ENCODE data around the gene HTD2. TPM values are rescaled to one million over a fixed set of nuclear protein-coding genes. Genes with fewer than 3 reads are reported as not detected.
"Not testable (repeated sequence)": the region's sequence is repeated elsewhere in the genome, so short reads cannot be mapped to it uniquely, and the experiment has no call there.

The HTD2 gene
- 8.9 TPM for polyA plus RNA-seq (2012; ENCODE audit: insufficient read depth, insufficient read length)

GRCh38 chr3:58305882-58306711 is at the start of gene HTD2, which contains the start of gene RPP14:
TSS of gene HTD2 (plus strand) at chr3:58306520. CDS start at chr3:58317614, 11,094 bp downstream.
TSS of gene RPP14 (plus strand) at chr3:58306245. CDS start at chr3:58310330, 4,085 bp downstream.
- peak within 1 kb of the TSS; percentile 97 for H3K4me3 ChIP-seq (ENCODE audit: low read length)
- DNase-seq (ENCODE audit: low read depth, low spot score) = peak; percentile 96

DNA sequence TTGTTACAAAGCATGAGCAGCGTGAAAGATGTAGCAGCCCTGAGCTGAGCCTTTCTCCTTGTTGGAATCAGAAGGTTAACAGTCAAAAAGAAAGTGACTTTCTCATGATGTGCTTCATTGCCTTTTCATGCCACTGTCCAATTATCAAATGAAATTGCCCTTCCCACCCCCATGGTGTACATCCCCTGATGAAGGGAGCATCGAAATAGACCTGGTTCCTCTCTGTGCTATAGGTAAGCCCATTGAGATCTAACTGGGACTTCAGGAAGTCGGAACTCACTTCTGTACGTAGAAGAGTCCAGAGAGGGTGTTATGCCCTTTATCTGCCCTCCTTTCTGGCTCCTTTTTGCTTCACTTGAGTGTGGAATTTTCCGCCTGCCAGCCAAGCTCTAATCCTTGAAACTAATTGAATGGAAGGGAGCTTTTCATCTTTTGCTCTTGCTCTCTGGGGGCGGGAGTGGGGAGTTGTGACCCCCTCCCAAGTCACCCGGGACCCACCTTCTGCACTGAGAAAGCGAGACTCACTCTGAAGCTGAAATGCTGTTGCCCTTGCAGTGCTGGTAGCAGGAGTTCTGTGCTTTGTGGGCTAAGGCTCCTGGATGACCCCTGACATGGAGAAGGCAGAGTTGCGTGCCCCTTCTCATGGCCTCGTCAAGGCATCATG is 47.8 kb upstream of the HTD2 start:
- no peak for DNase-seq (ENCODE audit: low read depth, low spot score)
- H3K4me3 ChIP-seq (ENCODE audit: low read length) = no peak overlapping the region

DNA sequence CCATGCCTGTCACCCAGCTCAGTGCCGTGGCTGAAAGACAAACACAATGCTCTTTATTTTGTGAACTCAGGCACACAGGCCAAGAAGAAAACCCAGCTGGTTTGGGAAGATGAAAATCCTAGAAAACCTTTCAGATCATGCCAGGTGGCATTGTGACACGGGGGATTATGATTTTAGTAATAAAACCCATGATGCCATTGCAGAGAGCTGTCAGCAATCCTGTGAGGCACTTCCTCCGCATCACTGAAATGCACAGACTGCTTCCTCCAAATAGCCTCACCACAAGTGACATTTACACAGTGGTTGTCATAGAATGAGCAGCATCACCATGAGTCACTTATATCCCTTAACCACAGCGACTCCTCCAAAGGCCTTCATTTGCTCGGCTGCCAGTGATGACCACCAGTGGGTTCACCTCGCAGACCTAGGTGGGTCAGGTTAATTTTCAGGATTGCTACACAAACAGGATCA is 46.0 kb upstream of the HTD2 start:
- DNase-seq (ENCODE audit: low read depth, low spot score) = no peak
- no peak overlapping the region for H3K4me3 ChIP-seq (ENCODE audit: low read length)

GRCh38 chr3:58260733-58261132 is 45.6 kb upstream of the HTD2 start:
- no peak for DNase-seq (ENCODE audit: low read depth, low spot score)
- no peak overlapping the region for H3K4me3 ChIP-seq (ENCODE audit: low read length)

- no peak overlapping the region for H3K4me3 ChIP-seq (ENCODE audit: low read length)
- no peak for DNase-seq (ENCODE audit: low read depth, low spot score)
These were observed 44.2 kb upstream of the HTD2 start for GRCh38 chr3:58261954-58262666.

- DNase-seq (ENCODE audit: low read depth, low spot score) = no peak
- no peak overlapping the region for H3K4me3 ChIP-seq (ENCODE audit: low read length)
These were observed 39.7 kb upstream of the HTD2 start for GRCh38 chr3:58266577-58266976.

DNA sequence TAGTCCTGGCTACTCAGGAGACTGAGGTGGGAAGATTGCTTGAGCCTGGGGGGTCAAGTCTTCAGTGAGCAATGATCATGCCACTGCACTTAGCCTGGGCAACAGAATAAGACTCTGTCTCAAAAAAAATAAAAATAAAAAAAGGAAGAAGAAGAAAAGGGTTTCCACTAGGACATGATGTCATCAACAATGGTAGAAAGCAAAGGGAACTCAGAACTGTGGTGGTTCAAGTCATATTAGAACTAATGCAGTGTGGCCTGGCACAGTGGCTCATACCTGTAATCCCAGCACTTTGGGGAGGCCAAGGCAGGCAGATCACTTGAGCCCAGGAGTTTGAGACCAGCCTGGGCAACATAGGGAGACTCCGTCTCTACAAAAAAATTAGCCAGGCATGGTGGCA is 38.8 kb upstream of the HTD2 start:
- H3K4me3 ChIP-seq (ENCODE audit: low read length); DNase-seq (ENCODE audit: low read depth, low spot score): not testable (repeated sequence)

DNA sequence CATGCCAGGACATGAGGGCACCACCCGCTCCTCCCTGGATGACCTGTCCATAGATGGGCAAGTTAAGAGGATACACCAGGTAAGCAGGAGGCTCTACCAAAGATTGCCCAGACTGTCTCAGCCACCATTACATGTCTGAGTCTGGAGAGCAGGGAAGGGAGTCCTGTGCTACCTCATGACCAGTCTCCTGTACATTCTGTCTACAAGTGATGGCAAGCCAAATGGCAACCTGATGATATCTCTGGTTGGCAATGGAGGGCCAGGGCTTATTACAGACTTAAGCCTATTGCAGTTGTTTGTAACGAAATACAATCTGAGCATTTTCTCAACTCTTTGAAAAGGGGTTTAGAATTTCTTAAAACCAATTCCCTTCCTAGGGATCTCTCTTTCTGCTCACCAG is 37.0 kb upstream of the HTD2 start:
- DNase-seq (ENCODE audit: low read depth, low spot score) = no peak
- H3K4me3 ChIP-seq (ENCODE audit: low read length) = no peak overlapping the region

GRCh38 chr3:58270485-58270884 is 35.8 kb upstream of the HTD2 start:
- no peak for DNase-seq (ENCODE audit: low read depth, low spot score)
- H3K4me3 ChIP-seq (ENCODE audit: low read length) = no peak overlapping the region

- no peak overlapping the region for H3K4me3 ChIP-seq (ENCODE audit: low read length)
- DNase-seq (ENCODE audit: low read depth, low spot score) = no peak
These were observed 34.3 kb upstream of the HTD2 start for GRCh38 chr3:58271901-58272501.

DNA sequence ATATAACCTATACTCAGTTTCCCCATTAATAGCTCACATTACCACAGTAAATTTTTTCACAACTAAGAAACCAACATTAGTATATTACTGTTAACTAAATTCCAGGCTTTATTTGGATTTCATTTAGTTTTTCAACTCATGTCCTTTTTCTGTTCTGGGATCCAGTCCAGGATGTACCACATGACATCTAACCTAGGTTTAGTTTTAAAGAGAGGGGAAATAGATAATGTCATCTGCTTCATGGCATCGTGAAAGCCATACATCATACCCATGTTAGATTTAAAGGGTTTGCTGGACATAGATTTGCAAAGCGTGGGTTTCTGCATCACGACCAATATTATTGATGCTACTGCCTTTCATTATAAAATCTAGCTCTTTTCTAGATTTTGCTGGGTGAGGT is 33.4 kb upstream of the HTD2 start:
- no peak overlapping the region for H3K4me3 ChIP-seq (ENCODE audit: low read length)
- no peak for DNase-seq (ENCODE audit: low read depth, low spot score)

DNA sequence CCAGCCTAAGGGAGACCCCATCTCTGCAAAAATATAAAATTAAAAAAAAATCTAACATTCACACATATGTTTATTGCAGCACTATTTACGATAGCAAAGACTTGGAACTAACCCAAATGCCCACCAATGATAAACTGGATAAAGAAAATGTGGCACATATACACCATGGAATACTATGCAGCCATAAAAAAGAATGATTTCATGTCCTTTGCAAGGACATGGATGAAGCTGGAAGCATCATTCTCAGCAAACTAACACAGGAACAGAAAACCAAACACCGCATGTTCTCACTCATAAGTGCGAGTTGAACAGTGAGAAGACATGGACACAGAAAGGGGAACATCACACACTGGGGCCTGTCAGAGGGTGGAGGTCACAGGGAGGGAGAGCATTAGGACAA is 33.0 kb upstream of the HTD2 start:
- H3K4me3 ChIP-seq (ENCODE audit: low read length); DNase-seq (ENCODE audit: low read depth, low spot score): not testable (repeated sequence)

GRCh38 chr3:58274027-58274614 is 32.2 kb upstream of the HTD2 start:
- DNase-seq (ENCODE audit: low read depth, low spot score) = no peak
- no peak overlapping the region for H3K4me3 ChIP-seq (ENCODE audit: low read length)

GRCh38 chr3:58281069-58281468 is 25.3 kb upstream of the HTD2 start:
- no peak for DNase-seq (ENCODE audit: low read depth, low spot score)
- H3K4me3 ChIP-seq (ENCODE audit: low read length) = no peak overlapping the region

GRCh38 chr3:58285334-58285733 is 21.0 kb upstream of the HTD2 start:
- no peak for DNase-seq (ENCODE audit: low read depth, low spot score)
- H3K4me3 ChIP-seq (ENCODE audit: low read length) = no peak overlapping the region

DNA sequence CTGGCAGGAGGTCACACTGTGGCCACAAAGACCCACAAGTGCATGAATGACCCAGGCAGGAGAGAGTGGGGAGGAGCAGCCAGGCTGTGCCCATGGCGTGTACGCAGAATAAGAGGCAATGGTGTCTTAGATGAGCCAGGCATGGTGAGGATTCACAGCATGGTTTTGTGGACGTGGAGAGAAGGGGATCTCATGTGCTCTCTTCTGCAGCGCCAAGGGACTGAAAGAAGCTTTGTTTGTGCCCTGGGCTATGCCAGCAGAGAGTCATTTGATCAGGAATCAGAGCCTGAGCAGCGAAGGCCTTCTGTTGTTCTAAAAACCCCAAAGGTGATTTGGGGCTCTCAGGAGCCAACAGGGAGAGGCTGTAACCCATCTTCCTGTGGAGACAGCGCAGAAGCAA is 19.0 kb upstream of the HTD2 start:
- no peak for DNase-seq (ENCODE audit: low read depth, low spot score)

DNA sequence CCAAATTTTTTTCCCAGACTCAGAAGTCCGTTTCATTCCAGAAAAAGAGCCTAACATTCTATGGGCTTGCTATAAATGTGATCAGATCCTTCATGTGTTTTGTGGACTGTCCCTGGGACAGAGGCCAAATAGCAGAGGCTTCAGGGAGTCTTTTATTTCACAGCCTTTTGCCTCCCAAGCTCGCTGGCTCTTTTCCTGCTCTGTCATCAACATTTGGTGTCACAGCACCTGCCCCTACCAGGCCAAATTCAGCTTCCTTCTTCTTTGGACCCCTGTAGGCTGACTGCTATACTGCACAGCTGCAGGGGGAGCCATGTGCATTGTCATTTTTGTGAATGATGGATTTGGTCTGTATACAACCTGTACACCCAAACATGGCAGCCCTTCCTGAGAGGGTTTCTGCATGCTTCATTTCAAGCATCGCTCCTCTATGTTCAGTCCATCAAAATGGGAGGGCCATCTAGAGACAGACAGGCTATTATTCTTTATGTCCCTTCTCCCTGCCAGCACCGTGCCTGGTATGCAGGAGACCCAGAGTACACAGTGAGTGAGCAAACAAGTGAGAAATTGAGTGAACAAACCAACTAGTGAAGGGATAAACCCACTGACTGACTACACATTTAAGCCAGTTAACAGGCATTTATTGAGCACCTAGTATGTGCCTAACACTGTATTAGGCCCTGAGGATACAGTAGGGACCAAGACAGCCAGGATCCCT is 18.1 kb upstream of the HTD2 start:
- DNase-seq (ENCODE audit: low read depth, low spot score) = no peak

More for the DNA sequence above, 19.0 kb upstream of the HTD2 start:
- H3K4me3 ChIP-seq (ENCODE audit: low read length) = no peak overlapping the region

DNA sequence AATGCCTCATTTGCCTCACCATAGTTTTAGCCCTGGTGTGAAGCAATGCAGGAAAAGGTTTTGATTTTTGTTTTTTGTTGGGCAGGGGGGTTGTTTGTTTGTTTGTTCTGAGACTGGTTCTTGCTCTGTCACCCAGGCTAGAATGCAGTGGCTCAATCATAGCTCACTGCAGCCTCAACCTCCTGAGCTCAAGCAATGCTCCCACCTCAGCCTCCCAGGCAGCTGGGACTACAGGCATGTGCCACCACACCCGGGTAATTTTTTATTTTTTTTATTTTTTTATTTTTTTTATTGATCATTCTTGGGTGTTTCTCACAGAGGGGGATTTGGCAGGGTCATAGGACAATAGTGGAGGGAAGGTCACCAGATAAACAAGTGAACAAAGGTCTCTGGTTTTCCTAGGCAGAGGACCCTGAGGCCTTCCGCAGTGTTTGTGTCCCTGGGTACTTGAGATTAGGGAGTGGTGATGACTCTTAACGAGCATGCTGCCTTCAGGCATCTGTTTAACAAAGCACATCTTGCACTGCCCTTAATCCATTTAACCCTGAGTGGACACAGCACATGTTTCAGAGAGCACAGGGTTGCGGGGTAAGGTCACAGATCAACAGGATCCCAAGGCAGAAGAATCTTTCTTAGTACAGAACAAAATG is 17.2 kb upstream of the HTD2 start:
- DNase-seq (ENCODE audit: low read depth, low spot score) = not testable (repeated sequence)

More for the DNA sequence above, 18.1 kb upstream of the HTD2 start:
- no peak overlapping the region for H3K4me3 ChIP-seq (ENCODE audit: low read length)

More for the DNA sequence above, 17.2 kb upstream of the HTD2 start:
- not testable (repeated sequence) for H3K4me3 ChIP-seq (ENCODE audit: low read length)

All from Jurkat, Clone E6-1 (cell line).